K562 (cell line): Measurements from ENCODE around the gene ARID3C. TPM values are rescaled to one million over a fixed set of nuclear protein-coding genes. Genes with fewer than 3 reads are reported as not detected.

Source experiments
- GATAD2A ChIP-seq: fragments of 450-650 bp; IDR thresholded peaks from 2 replicates; pipeline ENCODE4 v1.6.1; 2017
- KLF1 ChIP-seq: fragments of 450-650 bp; IDR thresholded peaks from 2 replicates; pipeline ENCODE4 v1.6.1; 2016; ENCODE audit warnings: missing genetic modification characterization, missing compliant biosample characterization
- PBX2 ChIP-seq, 2 experiments: IDR thresholded peaks in 1 of 2; conservative IDR thresholded peaks in 1 of 2; 2 replicates each; pipeline ENCODE4 v1.6.1; 2016; ENCODE audit warnings: low read depth in 2 of 2, mild to moderate bottlenecking in 1 of 2, missing compliant biosample characterization in 1 of 2, missing genetic modification characterization in 1 of 2, moderate library complexity in 1 of 2
- PHF8 ChIP-seq: fragments of 200-600 bp; sonication (generic); IDR thresholded peaks from 2 replicates; pipeline ENCODE4 v1.6.1; 2012; ENCODE audit warnings: mixed run types, mild to moderate bottlenecking, inconsistent platforms, low read length, moderate library complexity, borderline replicate concordance
- POLR2A ChIP-seq: fragments of 450-650 bp; conservative IDR thresholded peaks from 2 replicates; pipeline ENCODE4 v1.6.1; 2016
- STAG1 ChIP-seq: sonication (generic); formaldehyde crosslinking; IDR thresholded peaks from 2 replicates; pipeline ENCODE4 v1.5.0; 2020; ENCODE audit warnings: missing genetic modification reagents, borderline replicate concordance
- TRIM25 ChIP-seq: fragments of 450-650 bp; IDR thresholded peaks from 2 replicates; pipeline ENCODE4 v1.7.0; 2016; ENCODE audit warnings: borderline replicate concordance
- UBTF ChIP-seq, 2 experiments: IDR thresholded peaks; 2 replicates each; pipeline ENCODE4 v1.6.1; 2012; ENCODE audit warnings: improper control_type of control experiment in 2 of 2, low read depth in 2 of 2, low read length in 2 of 2, borderline replicate concordance in 1 of 2
- ZNF551 ChIP-seq: fragments of 250-450 bp; sonication (Bioruptor Pico); IDR thresholded peaks from 2 replicates; pipeline ENCODE4 v1.5.0; 2021; ENCODE audit warnings: mild to moderate bottlenecking, moderate library complexity
- ZNF785 ChIP-seq: fragments of 250-450 bp; sonication (Bioruptor Pico); IDR thresholded peaks from 2 replicates; pipeline ENCODE4 v1.4.0; 2020; ENCODE audit warnings: mild to moderate bottlenecking
- polyA plus RNA-seq, 8 experiments: library from polyadenylated mRNA; depleted of rRNA in 4 of 8; stranded (reverse) in 5 of 8; unstranded in 3 of 8; fragments of >200 nt; fragmentation: Nextera tagmentation in 2 of 8; fragmentation: Illumina TruSeq in 1 of 8; extraction: Ambion mirVana in 2 of 8; extraction: Trizol in 1 of 8; gene quantifications; 2 replicates each; pipeline versions ENCODE4 v1.2.1 to v1.2.3, GENCODE V29; 2011 to 2014; ENCODE audit warnings: inconsistent platforms in 1 of 8, missing spikeins in 1 of 8
- total RNA-seq, 7 experiments: library from RNA; depleted of rRNA in 6 of 7; stranded (reverse); fragments of >200 nt in 6 of 7; fragmentation: Illumina TruSeq in 2 of 7; extraction: Trizol in 2 of 7; gene quantifications; 2 replicates each; pipeline versions ENCODE4 v1.2.1 to v1.2.3, GENCODE V29; 2011 to 2021; ENCODE audit warnings: low replicate concordance in 1 of 7

ARID3C gene
- total and polyA plus RNA-seq, 9 of the 15 experiments (the other 6 are each of a cell fraction or from before 2014, with no cell fraction given) = not detected

GRCh38 chr9:34576597-34577399 lies 52.1 kb downstream of the ARID3C start (continued):
- TF ChIP-seq UBTF (IDR thresholded peaks at IDR 0.05; ENCODE audit: borderline replicate concordance in 1 of 2, low read depth in 2 of 2, low read length in 2 of 2) = no peak
- TF ChIP-seq ZNF551 (CRISPR knock-in tag) = no peak
- TF ChIP-seq POLR2A = no peak
- TF ChIP-seq TRIM25 = no peak
- no peak for TF ChIP-seq GATAD2A
- TF ChIP-seq STAG1 (CRISPR knock-in tag) = no peak
- no peak for TF ChIP-seq ZNF785
- TF ChIP-seq PHF8 = no peak
- TF ChIP-seq PBX2 (CRISPR knock-in tag; IDR thresholded peaks at IDR 0.05; ENCODE audit: low read depth) = no peak
- no peak for TF ChIP-seq PBX2 (tag; conservative IDR thresholded peaks at IDR 0.05; ENCODE audit: low read depth)
- TF ChIP-seq KLF1 (tag) = no peak
- TF ChIP-seq, all 486 proteins: peak for 0
